Stimulated activated CD4-positive, alpha-beta T cell treated with anti-CD3 and anti-CD28 coated beads, TNF-alpha, amount 100 ng/mL, for 1 hour (primary cell): Measurements from ENCODE around the gene ZNF683.

ENCODE experiments used
- DNase-seq, 3 donors: peaks; one replicate each; pipeline ENCODE4 v3.0.0-alpha.2; 2020; ENCODE audit warnings: low read depth in 3 of 3, low spot score in 1 of 3

Gene ZNF683

DNA sequence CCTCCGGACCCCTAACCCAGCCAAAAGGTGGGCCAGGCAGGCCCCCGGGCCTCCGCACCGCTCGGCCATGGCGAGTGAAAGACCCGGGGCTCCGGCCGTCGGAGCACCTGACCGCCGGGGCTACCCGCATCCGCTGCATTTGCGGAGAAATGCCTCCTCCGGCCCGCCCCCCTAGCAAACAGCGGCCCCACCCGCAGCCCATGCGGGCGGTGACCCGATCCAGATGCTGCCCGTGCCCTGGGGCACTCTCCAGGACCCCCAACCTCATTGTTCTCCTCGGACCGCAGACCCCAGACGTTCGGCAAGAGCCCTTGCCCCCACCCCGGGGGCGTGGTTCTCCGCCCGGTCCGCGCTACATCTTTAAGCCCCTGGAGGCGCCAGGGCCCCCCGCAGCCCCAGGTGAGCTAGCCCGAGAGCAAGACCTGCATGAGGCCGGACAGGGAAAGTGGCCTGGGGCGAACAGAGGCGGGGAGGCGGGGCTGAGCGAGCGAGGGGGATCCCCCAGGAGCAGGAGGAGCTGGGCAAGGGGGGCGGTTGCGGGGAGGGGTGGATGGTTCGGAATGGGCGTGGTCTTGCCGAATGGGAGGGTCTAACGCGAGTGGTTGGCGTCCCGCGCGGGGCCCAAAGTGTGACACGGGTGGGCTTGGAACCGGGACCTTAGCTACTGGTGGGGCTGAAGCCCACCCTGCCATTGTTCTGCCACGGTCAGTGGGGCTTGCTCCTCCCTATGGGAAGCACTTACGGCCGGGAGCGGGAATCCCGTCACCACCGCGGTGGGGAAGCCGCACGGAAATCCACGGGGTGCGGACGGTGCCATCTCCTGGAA is 12.4 kb downstream of the ZNF683 start:
- peak in 1 of 3 donors; percentile 35 for DNase-seq

- DNase-seq: peak; percentile 20 to 48 (median 40)
These were observed 13.9 kb downstream of the ZNF683 start for GRCh38 chr1:26358411-26359384.

DNA sequence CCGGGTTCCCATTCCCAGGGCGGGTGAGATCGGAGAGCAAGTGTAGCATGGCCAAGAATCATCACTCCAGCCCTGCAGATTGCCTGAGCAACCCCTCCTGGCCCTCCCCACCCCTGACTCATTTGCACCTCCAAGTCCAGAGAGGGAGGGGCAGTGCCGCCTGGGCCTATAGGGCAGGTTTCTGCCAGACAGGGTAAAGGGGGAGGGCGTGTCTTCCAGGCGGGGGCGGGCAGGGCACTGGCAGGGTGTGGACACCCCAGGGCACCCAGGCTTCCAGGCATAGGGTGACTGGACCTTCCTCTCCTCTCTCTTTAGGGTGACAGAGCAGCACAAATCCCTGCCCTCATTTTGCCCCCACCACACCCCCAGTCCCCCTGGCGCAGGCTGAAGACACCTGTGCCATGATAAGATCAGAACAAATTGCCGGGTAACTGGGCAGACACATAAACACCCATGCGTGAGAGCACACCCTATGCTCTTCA is 15.4 kb downstream of the ZNF683 start:
- DNase-seq: no peak

DNA sequence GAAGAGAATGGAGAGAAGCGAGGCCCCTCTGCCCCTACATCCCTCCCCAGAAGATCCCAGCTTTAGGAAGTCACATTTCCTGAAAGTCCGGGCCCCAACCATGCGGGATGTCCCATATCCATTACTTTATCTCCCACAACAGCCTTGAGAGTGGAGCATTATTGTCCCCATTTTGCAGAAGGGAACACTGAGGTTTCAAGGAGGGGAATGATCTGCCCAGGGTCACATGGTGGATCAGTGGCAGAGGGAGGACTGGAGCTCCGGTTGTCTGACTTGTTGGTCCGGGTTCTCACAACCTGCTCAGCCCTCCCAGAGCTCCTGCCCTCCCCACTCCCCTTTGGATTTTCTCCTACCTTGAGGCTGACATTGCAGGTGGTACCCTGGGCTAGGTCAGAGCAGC is 16.4 kb downstream of the ZNF683 start:
- no peak for DNase-seq

- DNase-seq: no peak
These were observed 17.6 kb downstream of the ZNF683 start for GRCh38 chr1:26354972-26355371.

- DNase-seq: no peak
These were observed 18.4 kb downstream of the ZNF683 start, which contains the start of gene CRYBG2 for GRCh38 chr1:26353976-26354820. CRYBG2 (minus strand) TSS chr1:26354130; CDS start chr1:26346657, 7,473 bp downstream.

DNA sequence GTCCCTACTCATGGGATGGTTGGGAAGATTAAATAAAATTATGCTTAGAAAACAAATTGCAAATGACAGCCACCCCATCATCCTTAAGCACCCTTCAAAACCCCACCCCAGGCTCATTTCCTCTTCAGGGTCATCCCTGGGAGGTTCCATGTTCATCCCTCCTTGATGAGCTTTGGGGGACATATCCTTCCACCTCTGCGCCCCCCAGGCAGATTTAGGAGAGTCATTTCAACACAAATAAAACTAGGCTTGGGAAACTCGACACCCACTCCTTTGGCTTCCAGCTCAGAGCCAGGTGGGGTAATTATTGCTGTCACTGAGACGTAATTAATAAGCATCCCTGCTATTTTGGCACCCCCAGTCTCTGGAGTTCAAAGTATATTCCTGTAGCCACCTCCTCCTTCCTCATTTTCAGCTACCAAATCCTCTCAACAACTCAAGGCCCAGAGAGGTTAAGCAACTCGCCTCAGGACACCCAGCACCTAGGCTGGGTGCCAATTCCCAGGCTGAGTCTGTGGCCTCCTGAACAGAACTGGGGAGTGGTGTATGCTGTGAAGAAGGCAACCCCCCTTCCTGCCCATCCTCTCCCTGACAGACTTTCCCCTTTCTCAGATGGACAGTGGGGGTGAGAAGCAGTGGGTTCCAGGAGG is 19.2 kb downstream of the ZNF683 start:
- no peak for DNase-seq

GRCh38 chr1:26352338-26352679 is 20.2 kb downstream of the ZNF683 start:
- DNase-seq: no peak

DNA sequence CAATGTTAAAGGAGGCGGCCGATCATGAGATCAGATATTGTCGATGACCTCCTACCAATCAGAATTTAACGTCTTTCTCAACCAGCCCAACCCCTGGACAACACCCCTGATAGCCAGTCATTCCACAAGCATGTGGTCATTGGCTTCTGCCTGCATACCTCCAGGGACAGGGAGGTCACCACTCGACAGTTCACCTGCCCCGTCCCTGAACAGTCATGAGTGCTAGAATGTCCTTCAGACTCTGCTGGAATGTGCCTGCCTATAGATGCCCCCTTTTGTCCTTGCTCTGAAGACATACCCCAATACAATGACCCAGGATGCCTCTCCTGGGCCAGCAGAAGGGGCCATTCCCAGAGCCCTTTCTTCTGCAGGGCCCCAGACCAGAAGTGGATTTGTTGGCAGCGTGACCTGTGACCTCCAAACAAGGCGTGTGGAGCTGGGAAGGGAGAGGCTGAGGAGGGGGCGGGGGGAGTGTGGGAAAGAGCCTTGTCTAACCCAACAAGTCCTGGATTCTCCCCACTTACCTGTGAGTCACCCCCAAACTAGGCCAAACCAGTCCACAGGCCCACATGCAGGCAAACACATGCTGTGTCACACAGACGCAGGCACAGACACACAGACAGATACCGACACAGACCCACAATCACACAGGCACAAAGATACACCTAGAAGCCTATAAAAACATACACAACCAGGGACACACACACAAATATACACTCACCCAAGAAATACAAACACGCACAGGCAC is 20.8 kb downstream of the ZNF683 start:
- no peak for DNase-seq

DNA sequence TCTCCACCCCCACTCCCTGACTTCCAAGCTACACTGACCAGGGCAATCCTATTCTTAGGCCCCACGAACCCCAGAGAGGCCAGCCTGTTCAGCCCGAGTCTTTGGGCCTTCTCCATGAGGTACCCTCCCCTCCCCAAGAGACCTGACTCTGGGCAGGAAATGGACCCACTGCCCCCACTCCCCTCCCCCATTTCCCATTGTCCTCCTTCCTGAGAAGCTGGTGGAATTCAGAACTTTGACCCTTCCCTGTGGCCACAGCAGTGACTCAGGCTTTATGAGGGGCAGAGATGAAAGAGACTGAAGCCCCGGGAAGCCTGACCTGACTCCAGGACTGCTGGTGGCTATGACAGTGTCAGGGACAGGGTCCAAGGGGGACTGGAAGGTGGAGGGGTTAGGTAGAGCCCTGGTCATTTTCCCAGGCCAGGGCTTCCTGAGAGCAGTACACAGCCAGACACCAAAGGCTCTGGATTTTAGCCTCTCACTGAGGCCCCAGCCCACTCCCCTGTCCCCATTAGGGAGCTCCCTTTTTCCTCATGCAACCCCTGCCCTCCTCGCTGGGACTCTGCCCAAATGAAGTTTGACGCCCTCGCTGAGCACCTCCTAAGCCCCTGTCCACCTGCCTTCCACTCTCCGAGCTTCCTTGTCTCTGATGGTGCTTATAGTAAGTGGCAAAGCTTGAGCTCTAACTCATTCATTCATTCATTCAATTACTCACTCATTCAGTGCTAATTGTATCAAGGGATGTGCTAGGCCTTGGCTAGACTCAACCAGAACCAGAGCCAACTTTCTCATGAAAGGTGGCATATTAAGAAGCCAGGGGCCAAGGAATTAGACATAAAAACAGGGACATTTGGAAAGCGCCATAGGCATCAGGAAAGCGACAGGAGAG is 21.6 kb downstream of the ZNF683 start:
- no peak for DNase-seq

GRCh38 chr1:26350343-26350700 is 22.2 kb downstream of the ZNF683 start:
- DNase-seq: no peak

DNA sequence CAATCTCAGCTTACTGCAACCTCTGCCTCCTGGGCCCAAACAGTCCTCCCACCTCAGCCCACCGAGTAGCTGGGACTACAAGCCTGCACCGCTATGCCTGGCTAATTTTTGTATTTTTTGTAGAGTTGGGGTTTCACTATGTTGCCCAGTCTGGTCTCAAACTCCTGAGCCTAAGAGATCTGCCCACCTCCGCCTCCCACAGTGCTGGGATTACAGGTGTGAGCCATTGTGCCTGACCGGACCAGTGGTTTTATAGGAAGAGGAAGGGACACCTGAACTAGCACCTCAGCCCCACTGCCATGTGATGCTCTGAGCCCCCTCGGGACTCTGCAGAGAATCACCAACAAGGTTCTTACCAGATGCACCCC is 22.7 kb downstream of the ZNF683 start:
- DNase-seq: no peak

DNA sequence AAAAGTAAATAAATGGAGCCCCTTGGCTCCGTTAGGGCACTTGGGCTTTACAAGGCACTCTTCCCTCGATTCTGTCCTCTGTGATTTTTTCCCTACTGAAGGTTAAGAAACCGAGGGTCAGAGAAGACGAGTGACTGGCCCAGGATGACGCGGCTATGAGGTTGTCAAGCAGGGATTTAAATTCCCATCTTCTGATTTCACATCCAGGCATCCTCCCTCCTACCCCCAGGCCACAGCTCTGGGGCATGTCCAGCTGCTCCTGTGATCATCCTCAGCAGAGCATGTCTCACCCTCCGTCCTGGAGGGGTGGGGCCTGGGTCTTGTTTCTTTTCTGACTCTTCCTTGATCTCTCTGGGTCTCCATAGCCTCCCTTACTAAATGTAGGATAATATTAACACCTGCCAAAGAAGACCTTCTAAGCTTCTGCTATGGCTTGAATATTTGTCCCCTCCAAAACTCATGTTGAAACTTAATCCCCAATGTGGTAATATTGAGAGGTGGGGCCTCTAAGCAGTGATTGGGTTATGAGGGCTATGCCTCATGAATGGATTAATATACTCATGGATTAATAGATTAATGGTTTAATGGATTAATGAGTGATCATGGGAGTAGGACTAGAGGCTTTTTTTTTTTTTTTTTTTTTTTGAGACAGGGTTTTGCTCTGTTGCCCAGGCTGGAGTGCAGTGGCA is 23.2 kb downstream of the ZNF683 start:
- no peak for DNase-seq

GRCh38 chr1:26346274-26347033 is 26.1 kb downstream of the ZNF683 start:
- DNase-seq: no peak

DNA sequence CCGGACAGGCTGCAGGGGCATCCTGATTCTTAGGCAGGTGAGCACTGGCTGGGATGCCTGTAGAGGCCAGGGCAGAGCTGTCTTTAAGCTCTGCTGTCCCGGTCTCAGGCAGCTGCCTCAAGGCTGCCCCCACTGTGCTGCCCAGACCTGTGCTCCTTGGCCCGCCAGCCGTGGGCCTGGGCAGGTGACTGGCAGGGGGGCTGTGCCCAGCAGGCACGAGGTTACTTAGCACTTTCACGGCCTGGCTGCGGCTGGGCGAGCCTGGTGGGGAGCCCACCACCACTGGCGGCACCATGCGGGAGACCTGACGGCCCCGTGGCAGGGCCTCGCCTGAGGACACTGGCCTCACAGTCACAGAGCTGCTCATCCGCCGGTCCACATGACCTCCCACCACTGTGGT is 26.8 kb downstream of the ZNF683 start:
- no peak for DNase-seq

DNA sequence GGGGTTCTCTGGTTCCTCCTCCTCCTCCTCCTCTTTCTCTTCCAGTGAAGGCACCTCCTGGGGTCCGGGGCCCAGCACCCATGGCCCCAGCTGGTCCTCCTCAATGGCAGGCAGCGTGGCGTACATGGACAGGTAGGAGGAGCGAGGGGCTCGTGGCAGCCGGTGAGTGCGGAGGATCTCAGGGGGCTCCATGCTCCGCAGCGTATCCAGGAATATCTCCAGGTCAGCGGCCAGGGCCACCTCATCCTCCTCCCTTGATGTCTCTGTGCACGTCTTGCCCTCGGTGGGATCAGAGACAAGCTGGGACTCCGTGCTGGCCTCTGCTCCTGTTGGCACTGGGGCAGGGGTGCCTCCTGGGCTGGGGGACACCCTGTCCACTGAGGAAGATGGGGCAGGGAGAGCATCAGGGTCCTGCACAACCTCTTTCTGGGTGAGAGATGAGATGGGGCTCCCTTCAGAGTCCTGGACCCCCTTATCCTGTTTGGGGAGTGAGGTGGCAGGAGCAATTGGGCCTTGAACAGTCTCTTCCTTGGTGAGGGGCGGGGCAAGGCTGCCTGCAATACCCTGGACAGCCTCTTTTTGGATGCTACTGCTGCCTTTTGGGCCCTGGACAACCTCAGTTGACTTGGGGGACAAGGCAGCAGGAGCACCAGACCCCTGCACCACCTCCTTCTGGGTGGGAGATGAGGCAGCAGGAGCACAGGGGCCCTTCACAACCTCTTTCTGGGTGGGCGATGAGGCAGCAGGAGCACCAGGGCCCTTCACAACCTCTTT is 28.2 kb downstream of the ZNF683 start:
- DNase-seq: no peak

- no peak for DNase-seq
These were observed 32.5 kb downstream of the ZNF683 start for GRCh38 chr1:26340047-26340481.
